Adrenal gland (tissue), 5 donors: ENCODE measurements around the gene TEF.

Experiments used
- CTCF ChIP-seq, 6 experiments: fragments of 450-650 bp in 4 of 6; fragments of 200-600 bp in 2 of 6; sonication (generic) in 1 of 6; IDR thresholded peaks; 1 replicate in 5 of 6; 2 replicates in 1 of 6; pipeline versions ENCODE4 v1.5.1 to v1.8.0; 2016 to 2021; ENCODE audit warnings: antibody characterized with exemption in 6 of 6, mild to moderate bottlenecking in 2 of 6, moderate library complexity in 1 of 6
- POLR2A ChIP-seq, 2 donors: fragments of 450-650 bp; IDR thresholded peaks; one replicate each; pipeline ENCODE4 v1.6.1; 2017; ENCODE audit warnings: antibody characterized with exemption in 2 of 2, mild to moderate bottlenecking in 2 of 2, moderate library complexity in 1 of 2
- donor health status: DM: no; HTN: no; CAD: no.

DNA sequence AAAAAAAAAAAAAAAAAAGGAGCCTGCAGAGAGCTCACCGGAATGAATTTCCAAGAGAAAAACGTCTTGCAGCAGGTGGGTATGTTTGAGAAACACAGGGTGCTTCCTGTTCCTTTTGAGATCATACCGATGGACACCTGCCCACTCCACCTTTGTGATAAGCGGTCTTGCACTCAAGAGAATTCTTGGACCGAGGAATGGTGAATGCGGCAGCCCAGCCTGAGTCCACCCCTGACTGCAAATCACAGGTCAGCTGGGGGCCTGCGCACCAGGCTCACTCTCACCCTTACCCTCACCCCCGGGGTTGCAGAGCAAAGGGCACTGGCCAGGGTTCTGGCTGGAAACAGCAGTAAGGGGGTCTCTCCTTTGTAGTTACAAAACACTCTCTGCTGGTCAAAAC lies 16.8 kb upstream of the TEF start:
- TF ChIP-seq CTCF (IDR thresholded peaks at IDR 0.05), result no peak
- TF ChIP-seq POLR2A (IDR thresholded peaks at IDR 0.05), result no peak
